Large intestine (tissue), 3 donors: ENCODE measurements around the gene DSTYK. TPM values are rescaled to one million over a fixed set of nuclear protein-coding genes. Genes with fewer than 3 reads are reported as not detected.
"Not testable (repeated sequence)": the region's sequence is repeated elsewhere in the genome, so short reads cannot be mapped to it uniquely, and the experiment has no call there.

Experiments
- DNase-seq, 2 donors: peaks; one replicate each; pipeline versions ENCODE4 v3.0.0 to v3.0.0-alpha.2; 2013
- H3K27ac ChIP-seq: one replicate; pipeline ENCODE4 v1.5.1; 2013; ENCODE audit warnings: low read length
- H3K27me3 ChIP-seq: 2 replicates; pipeline ENCODE4 v1.6.1; 2013; ENCODE audit warnings: low read length; ENCODE audit not compliant: control insufficient read depth, insufficient read depth
- H3K36me3 ChIP-seq: 2 replicates; pipeline ENCODE4 v1.6.1; 2013; ENCODE audit warnings: low read length; ENCODE audit not compliant: control insufficient read depth, insufficient read depth
- H3K4me1 ChIP-seq: one replicate; pipeline ENCODE4 v1.6.1; 2013; ENCODE audit warnings: low read length; ENCODE audit not compliant: control insufficient read depth, insufficient read depth
- H3K4me3 ChIP-seq: one replicate; pipeline ENCODE4 v1.5.1; 2013; ENCODE audit warnings: low read length
- H3K9me3 ChIP-seq: one replicate; pipeline ENCODE4 v1.6.1; 2013; ENCODE audit warnings: mild to moderate bottlenecking, low read depth, low read length, moderate library complexity; ENCODE audit not compliant: control insufficient read depth
- WGBS: methylation state at CpG from one replicate; pipeline ENCODE4 v1.1.5; 2013; ENCODE audit warnings: low lambda C conversion rate; ENCODE audit not compliant: insufficient coverage; 5-methylcytosine and 5-hydroxymethylcytosine counted together
- polyA plus RNA-seq: library from polyadenylated mRNA; unstranded; fragments of 120-200 nt; gene quantifications from one replicate; pipeline ENCODE4 v1.2.1, GENCODE V29; 2013

Gene DSTYK
- polyA plus RNA-seq, 1 donor: 6.0 TPM

DNA sequence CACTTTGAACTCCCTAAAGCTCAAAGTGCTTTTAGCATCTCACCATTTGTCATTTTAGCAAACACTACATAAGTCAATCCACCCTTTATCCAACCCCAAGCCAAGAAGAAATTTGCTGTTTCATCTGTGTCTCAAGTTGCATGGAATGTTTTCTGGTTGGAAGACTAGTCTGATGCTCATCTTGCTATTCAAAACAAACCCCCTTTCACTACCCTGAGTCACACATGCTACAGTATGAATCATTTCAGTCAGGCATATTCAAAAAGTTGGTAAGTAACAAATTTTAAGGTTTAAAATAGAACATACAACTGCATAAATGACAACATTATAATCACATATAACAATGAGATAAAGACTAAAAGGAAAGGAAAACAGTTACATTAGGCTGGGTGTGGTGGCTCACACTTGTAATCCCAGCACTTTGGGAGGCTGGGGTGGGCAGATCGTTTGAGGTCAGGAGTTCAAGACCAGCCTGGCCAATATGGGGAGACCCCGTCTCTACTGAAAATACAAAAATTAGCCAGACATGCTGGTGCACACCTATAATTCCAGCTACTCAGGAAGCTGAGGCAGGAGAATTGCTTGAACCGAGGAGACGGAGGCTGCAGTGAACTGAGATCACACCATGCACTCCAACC, 38.7 kb downstream of the DSTYK start:
- no CpG with 5 or more reads among the region's 4 CpGs for WGBS
- Histone ChIP-seq H3K36me3 (peaks cover 22% of the 10 kb centered on the region), H3K27ac (no peak overlapping the region), H3K27me3 (no peaks in the 10 kb centered on the region), H3K4me3 (no peak overlapping the region), H3K4me1 (no peaks in the 10 kb centered on the region), H3K9me3 (no peaks in the 10 kb centered on the region)
- DNase-seq: no peak

- no peak overlapping the region for H3K4me3 ChIP-seq
- H3K4me1 ChIP-seq: no peaks in the 10 kb centered on the region
- no peak for DNase-seq
- H3K27ac ChIP-seq: no peak overlapping the region
- H3K9me3 ChIP-seq: no peaks in the 10 kb centered on the region
- no peaks in the 10 kb centered on the region for H3K27me3 ChIP-seq
- H3K36me3 ChIP-seq: peaks cover 22% of the 10 kb centered on the region
- 60% methylated on average over 1 of the region's 5 CpGs for WGBS
Observed at GRCh38 chr1:205171369-205171768, 40.1 kb downstream of the DSTYK start.

GRCh38 chr1:205170532-205171269, 40.8 kb downstream of the DSTYK start:
- Histone ChIP-seq H3K9me3 (no peaks in the 10 kb centered on the region), H3K4me1 (no peaks in the 10 kb centered on the region), H3K4me3 (no peak overlapping the region), H3K27me3 (no peaks in the 10 kb centered on the region), H3K27ac (no peak overlapping the region), H3K36me3 (peaks cover 22% of the 10 kb centered on the region)
- WGBS: 100% methylated on average over 1 of the region's 9 CpGs
- no peak for DNase-seq

GRCh38 chr1:205169248-205169647, 42.3 kb downstream of the DSTYK start:
- H3K27ac ChIP-seq: no peak overlapping the region
- no peaks in the 10 kb centered on the region for H3K27me3 ChIP-seq
- no peak overlapping the region for H3K4me3 ChIP-seq
- no peaks in the 10 kb centered on the region for H3K4me1 ChIP-seq
- WGBS: 95% methylated on average over 4 of the region's 10 CpGs
- no peaks in the 10 kb centered on the region for H3K9me3 ChIP-seq
- DNase-seq: no peak
- H3K36me3 ChIP-seq: peaks cover 22% of the 10 kb centered on the region

GRCh38 chr1:205168291-205168690, 43.2 kb downstream of the DSTYK start:
- Histone ChIP-seq H3K9me3 (no peaks in the 10 kb centered on the region), H3K36me3 (peaks cover 30% of the 10 kb centered on the region), H3K27ac (no peak overlapping the region), H3K27me3 (no peaks in the 10 kb centered on the region), H3K4me1 (no peaks in the 10 kb centered on the region), H3K4me3 (no peak overlapping the region)
- no CpG with 5 or more reads among the region's 1 CpG for WGBS
- DNase-seq: no peak

DNA sequence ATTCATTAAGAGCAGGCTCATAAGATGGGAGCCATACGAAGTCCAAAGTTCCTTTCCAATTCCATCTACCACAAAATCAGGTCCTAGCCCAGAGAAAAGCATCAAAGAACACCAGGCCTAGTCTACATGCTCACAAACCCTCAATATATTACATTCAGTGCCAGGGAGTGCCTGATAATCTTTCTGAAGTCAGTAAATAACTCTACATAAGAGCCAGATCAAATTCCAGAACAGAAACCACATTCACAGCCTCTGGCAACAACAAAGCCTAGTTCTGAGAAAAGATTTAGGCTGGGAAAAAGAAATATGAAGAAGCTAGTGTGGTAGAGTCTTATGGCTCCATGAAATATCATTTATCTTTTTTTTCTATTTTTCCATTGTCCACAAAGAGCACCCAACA, 49.2 kb downstream of the DSTYK start:
- no peaks in the 10 kb centered on the region for H3K4me1 ChIP-seq
- DNase-seq: no peak
- H3K27me3 ChIP-seq: no peaks in the 10 kb centered on the region
- H3K27ac ChIP-seq: no peak overlapping the region
- H3K4me3 ChIP-seq: no peak overlapping the region
- 100% methylated on average over 1 of the region's 1 CpG for WGBS
- H3K9me3 ChIP-seq: no peaks in the 10 kb centered on the region
- peaks cover 59% of the 10 kb centered on the region for H3K36me3 ChIP-seq

GRCh38 chr1:205161076-205161475, 50.4 kb downstream of the DSTYK start:
- Histone ChIP-seq H3K27me3 (no peaks in the 10 kb centered on the region), H3K36me3 (peaks cover 71% of the 10 kb centered on the region), H3K9me3 (no peaks in the 10 kb centered on the region), H3K4me3 (no peak overlapping the region), H3K4me1 (no peaks in the 10 kb centered on the region), H3K27ac (no peak overlapping the region)
- no CpG with 5 or more reads among the region's 6 CpGs for WGBS
- DNase-seq: no peak

DNA sequence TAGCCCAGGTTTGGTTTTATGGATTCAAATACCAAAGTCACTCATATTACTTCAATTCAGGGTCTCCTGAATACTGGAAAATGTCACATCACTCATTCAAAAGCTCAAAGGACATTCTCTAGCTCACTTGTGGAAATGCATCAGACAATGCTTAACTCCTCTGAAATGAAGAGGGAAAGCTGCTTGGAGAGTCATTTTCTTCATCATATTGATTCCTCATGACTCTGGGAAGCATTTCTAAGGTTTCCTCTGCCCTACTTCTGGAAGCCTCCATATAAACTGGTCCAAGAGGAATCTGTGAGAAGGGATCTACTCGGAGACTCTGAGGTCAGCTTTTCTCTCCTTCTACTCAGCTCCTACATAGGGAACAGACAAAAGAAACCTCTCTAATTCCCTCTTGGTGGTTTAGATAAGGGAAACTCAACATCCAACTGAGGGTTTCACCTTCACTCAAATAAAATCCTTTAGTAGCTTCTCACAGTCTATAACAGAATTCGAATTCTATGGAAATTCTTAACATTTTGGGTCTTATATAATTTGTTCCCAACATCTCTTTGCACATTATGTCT, 53.4 kb downstream of the DSTYK start:
- 100% methylated on average over 1 of the region's 2 CpGs for WGBS
- Histone ChIP-seq H3K4me1 (no peaks in the 10 kb centered on the region), H3K27ac (no peak overlapping the region), H3K4me3 (no peak overlapping the region), H3K27me3 (no peaks in the 10 kb centered on the region), H3K36me3 (peaks cover 77% of the 10 kb centered on the region), H3K9me3 (peaks cover 3% of the 10 kb centered on the region)
- no peak for DNase-seq

DNA sequence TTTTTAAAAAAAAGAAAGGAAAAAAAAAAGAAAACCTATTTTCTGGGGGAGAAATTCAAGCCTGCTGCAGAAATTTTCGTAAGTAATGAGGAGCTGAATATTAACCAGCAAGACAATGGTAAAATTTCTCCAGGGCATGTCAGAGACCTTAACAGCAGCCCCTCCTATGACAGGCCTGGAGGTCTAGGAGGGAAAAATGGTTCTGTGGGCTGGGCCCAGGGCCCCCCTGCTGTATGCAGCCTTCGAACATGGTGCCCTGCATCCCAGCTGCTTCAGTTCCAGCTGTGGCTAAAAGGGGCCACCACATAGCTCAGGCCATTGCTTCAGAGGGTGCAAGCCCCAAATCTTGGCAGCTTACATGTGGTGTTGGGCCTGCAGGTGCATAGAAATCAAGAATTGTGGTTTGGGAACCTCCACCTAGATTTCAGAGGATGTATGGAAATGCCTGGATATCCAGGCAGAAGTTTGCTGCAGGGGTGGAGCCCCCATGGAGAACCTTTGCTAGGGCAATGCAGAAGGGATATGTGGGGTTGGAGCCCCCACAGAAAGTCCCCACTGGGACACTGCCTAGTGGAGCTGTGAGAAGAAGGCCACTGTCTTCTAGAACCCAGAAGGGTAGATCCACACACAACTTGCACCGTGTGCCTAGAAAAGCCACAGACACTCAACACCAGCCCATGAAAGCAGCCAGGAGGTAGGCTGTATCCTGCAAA, 55.7 kb downstream of the DSTYK start:
- H3K4me1 ChIP-seq, H3K27me3 ChIP-seq, H3K4me3 ChIP-seq, H3K27ac ChIP-seq, DNase-seq, H3K9me3 ChIP-seq: not testable (repeated sequence)
- peaks cover 61% of the 10 kb centered on the region for H3K36me3 ChIP-seq
- WGBS: 67% methylated on average over 1 of the region's 3 CpGs

- H3K9me3 ChIP-seq: peaks cover 3% of the 10 kb centered on the region
- WGBS: no CpG with 5 or more reads among the region's 4 CpGs
Observed at GRCh38 chr1:205152505-205152904, 59.0 kb downstream of the DSTYK start.

More at GRCh38 chr1:205152505-205152904, 59.0 kb downstream of the DSTYK start:
- Histone ChIP-seq H3K4me1 (no peaks in the 10 kb centered on the region), H3K36me3 (peaks cover 43% of the 10 kb centered on the region), H3K27ac (no peak overlapping the region), H3K4me3 (no peak overlapping the region), H3K27me3 (no peaks in the 10 kb centered on the region)
- DNase-seq: no peak
